Activated CD4-positive, CD25-positive, alpha-beta regulatory T cell treated with anti-CD3 and anti-CD28 coated beads, Interleukin-2, amount 50 U/mL, for 72 hours (primary cell): Measurements from ENCODE around the gene SIRT4.
"Not testable (repeated sequence)": the region's sequence is repeated elsewhere in the genome, so short reads cannot be mapped to it uniquely, and the experiment has no call there.

Experiments
- DNase-seq: peaks from one replicate; pipeline ENCODE4 v3.0.0; 2021

Gene SIRT4, protein sequence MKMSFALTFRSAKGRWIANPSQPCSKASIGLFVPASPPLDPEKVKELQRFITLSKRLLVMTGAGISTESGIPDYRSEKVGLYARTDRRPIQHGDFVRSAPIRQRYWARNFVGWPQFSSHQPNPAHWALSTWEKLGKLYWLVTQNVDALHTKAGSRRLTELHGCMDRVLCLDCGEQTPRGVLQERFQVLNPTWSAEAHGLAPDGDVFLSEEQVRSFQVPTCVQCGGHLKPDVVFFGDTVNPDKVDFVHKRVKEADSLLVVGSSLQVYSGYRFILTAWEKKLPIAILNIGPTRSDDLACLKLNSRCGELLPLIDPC

DNA sequence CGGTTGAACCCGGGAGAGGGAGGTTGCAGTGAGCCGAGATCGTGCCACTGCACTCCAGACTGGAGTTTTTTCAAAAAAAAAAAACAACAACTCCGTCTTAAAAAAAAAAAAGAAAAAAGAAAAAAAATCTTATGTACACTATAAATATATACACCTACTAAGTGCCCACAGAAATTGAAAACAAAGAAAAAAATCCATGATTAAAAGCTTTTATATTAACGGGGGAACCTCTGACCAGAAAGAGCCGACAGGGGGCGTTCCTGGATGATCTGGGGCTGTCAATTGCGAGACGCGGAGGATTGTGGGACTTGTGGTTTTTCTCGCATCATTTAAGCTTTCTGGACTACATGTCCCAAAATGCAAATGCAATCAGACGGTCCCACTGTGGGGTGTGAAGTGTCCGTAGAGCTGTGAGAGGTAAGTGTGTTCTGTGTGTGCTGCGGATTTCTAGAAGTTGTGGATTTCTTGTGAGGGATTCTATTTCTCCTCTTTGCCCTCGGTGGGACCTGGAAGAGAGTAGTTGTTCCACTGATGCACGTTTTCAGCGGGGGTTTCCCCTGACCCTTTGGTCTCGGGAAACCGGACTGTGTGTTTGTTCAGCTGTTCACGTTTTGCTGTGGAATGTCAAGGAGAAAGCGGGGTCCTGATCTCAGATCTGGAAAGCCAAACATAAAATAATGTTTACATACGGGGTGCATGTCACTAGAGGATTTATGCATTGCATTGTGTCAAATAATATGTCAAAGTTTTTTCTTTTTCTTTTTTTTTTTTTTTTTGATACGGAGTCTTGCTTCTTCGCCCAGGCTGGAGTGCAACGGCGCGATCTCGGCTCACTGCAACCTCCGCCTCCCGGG, at the start of gene SIRT4:
SIRT4 (plus strand) TSS at position 360 of the 854 bp plus-strand sequence. CDS start 1,241 bp downstream, outside the sequence.
- DNase-seq, result peak; percentile 80

DNA sequence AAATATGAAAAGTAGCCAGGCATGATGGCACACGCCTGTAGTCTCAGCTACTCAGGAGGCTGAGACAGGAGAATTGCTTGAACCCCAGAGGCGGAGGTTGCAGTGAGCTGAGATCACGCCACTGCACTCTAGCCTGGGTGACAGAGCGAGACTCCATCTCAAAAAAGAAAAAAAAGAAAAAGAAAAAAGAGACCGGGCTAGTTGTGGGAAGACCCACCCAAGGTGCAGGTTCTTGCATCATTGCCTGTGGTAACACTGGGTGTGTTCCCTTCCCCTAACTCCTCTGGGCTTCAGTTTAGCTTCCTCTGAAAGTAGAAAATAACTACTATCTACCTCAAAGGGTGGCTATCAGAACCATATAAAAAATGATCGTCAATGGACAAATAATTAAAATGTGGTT, 48.8 kb upstream of the SIRT4 start:
- not testable (repeated sequence) for DNase-seq

DNA sequence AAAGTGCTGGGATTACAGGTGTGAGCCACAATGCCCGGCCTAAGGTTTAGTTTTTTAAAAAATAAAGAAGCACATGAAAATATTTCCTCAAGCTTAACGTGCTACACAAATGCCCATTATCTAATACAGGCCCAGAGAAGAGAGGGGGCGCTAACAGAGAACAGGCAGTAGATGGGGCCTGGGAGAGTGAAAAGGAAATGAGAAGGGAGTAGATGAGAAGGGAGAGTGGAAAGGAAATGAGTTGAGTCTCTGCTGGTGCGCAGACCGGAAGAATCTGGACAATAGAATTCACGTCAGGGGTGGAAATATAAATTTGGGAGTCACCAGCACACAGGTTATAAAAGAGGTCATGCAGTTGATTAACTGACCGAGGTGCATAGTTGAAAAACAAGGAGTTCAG, 47.3 kb upstream of the SIRT4 start:
- no peak for DNase-seq

DNA sequence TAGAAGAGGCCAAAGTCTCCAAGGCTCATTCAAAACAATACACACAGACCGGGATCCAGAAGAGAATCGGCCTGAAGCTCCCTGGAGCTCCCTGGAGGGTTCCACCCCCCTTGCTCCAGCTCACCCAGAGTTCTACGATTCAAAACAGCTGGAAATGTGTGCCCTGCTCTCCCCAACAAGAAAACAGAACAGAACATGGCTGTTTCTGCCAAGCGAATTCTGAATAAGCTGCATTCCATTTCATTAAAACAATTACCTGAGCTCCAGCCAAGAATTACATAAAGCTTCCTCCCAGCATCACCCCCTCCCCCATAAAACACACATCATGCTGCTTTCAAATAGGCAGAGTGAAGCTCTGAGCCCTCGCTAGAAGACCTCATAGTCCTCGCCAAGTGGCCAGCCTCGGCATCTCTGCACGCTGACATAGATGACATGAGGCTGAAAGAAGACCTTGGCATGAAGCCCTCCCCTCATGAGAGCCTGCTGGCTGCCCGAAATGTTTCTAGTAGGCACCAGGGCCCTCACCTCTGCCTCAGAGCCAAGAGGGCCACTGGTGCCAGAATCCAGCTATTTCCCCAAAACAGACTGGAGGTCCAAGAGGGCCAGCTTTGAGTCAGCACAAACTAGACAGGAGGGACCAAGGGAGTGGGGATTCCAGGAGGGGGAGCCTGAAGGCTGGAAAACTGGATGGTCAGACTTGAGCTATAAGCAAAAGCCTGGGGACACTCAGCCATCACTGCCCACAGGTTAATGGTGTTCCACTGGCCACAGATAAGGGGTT, 44.9 kb upstream of the SIRT4 start:
- DNase-seq, result no peak

DNA sequence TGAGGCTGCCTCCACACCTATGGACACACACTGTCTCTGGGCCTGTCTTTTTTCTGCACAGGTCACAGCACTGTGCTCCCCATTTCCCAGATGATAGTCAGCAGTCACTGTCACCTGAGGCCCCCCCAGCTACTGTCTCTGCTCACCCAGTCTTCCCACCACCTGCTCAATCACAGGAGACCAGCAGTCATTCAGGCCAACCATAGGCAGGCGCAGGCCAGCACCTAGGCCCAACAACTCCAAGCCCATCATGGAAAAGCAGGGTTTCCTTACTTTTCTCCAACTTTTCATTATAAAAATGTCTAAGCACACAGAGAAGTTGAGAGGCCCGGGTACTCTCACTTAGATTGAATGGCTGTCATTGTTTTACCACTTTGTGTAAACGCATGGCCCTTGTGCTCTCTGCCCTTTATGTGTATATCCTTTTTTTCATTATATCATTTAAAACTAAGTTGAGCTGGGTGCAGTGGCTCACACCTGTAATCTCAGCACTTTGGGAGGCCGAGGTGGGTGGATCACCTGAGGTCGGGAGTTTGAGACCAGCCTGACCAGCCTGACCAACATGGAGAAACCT, 43.7 kb upstream of the SIRT4 start:
- no peak for DNase-seq

DNA sequence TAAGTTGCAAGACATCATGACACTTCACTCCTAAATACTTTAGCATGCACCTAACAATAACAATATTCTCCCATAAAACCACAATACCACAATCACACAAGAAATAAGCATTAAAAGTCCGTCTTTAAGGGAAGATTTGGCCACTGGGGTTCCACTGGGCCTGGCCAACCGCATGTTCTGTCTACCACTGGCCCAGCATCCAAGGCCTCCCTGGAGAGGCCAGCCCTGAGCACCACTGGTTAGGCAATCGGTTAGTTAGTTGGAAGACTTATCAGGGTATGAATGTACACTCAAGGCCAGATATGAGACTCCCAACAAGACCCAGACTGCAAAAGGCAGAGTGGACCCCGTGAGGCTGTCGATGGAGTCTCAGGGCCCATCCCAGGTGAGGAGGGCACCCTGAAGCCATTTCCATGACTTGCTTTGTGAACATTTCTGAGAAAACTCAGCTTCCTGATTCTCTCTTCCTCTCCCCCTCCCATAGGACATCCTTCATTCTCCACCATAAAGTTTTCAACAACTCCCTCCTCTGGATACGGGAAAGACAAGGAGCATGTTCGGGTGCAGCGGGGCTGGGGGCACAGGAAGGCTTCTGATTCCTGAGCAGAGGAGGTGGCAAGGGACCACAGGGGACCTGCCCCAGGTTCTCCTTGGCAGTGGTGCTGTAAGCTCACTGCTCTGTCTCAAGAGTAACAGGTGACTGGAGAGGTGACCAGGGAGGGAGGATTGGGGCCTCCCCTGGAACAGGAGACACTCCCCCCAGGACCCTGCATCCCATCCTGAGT, 42.5 kb upstream of the SIRT4 start:
- no peak for DNase-seq

DNA sequence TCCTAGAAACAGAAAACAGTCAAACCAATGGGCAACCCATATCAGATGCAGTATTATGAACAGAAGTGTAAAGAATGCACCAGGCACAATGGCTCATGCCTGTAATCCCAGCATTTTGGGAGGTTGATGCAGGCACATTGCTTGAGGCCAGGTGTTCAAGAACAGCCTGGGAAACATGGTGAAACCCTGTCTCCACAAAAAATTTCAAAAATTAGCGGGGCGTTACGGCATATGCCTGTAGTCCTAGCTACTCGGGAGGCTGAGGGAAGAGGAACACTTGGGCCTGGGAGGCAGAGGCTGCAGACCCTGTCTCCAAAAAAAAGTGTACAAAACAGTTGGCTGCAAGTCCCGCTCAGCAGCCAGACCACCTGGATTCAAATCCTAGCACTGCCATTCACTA, 41.5 kb upstream of the SIRT4 start:
- no peak for DNase-seq

DNA sequence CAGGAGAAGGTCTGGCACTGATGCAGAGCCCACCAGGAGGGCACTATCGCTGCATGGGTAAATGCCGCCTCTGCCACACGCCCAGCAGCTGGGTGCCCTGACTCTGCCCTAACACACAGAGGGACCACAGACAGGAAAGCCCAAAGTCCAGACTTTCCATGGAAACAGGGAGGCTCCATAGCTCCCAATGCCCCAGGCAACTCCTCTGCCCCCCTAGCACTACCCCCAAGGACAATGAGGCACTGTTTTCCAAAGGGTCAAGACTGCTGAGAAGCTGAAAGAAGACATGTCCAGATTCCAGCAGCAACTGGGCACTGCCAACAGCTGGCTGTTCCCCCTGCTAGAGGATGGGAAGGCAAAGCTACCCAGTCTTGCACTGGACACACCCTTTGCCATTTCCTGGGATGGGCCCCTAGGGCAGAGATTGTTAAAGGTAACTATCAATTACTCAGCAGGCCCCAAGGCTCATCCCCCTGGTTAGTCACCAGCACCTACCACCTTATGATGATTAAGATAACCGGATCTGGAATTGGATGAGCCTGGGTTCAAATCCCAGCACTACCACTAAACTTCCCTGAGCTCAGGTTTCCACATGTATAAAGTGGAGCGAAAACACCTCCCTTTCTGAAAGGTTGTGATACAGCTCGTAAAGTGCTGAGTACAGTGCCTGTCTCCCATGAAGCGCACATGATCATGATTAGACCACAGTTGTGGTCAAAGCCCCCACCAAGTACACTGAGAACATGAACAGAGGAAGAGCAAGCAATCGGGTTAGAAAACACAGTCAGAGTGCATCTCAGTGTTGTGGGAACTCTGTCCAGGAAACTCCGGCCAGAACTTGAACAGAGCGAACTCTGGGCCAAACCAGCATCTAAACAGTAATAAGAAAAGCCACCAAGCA, 39.9 kb upstream of the SIRT4 start:
- no peak for DNase-seq

DNA sequence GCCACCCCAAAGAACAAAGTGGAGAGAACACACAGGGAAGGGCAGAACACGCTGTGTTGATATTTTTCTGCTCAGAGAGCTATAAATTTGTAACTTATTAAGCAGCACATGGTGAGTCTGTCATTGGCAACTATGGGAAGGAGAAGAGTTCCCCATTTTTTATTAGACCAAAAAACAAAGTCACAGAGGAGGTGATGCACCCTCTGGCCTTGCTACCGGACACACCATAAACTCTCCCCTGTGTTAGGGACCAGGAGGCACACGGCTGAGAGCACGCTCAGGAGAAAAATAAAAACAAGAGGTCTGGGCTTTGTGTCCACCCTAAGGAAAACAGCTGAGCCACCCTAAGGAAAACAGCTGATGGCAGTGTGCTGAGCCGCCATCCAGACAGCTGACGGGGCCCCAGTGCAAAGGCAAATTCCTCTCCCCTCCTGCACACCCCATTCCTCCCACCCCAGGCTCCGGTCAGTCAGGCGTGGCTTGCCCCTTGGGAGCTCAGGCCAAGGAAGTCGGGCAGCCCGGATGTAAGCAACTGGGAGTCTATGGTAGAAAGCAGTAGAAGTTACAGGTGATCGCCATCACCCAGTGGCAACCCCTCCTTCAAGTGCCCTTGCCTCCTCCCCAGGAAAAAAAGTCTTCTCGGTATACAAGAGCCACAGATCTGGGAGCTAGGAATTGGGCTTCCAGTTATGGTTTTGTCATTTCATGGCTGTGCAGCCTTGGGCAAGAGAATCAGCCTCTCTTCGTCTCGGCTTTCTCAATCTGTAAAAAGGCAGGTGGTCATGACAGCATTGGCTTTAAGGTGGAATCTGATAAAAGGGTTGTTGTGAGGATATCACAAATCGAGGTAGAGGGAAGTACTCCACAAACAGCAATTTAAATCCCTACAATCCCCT, 39.0 kb upstream of the SIRT4 start:
- no peak for DNase-seq

DNA sequence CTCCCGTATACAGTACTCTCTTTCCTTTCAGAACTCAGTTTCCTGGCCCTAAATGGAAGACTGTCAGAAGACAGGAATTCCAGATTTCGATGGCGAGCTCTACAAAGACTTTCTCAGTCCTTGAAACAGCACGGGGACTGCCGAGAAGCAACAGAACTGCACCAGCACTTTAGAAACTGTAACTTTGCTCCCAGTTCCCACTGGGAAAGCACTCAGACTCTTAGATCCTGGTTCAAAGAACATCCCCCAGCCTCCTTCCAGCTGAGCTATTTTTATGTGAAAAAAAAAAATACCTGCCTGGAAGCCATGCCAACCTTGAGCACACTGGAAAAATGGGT, 38.4 kb upstream of the SIRT4 start:
- DNase-seq, result no peak

DNA sequence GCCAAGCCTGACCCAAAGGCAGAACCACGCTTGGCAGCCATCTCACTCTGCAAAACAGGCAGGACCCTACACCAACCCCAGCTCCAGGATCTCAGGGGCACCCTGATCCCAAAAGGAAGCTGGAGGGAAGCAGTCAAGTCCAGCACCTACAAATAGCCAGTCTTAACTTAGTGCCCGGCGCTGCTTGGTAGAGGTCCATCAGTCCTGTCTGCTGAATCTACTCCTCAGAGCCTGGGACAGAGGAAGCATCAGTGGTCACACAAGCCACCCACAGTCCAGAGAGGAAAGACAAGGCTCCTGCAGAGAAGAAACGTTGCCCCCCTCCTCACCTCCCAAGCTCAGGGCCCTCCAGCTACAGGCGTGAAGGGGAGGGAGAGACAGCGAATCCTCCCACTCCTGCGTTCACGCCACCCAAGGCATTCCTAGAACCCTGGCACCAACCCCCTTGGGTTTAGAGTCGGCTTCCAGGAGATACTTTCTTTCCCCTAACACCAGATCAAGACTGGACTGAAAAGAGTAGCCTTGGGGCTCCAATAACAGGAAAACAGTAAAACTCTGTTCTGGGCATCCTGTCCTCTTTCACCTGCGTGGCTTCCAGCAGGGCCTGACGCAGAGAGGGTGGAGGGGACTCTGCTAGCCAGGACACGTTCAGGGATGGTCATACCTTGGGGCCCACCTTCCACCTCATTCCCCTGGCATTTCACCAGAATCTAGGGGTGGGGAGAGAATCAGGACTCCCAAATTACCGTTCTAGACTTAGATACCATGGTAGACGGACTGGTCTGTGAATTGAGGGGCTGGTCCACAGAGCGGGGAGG, 37.8 kb upstream of the SIRT4 start:
- DNase-seq, result no peak

DNA sequence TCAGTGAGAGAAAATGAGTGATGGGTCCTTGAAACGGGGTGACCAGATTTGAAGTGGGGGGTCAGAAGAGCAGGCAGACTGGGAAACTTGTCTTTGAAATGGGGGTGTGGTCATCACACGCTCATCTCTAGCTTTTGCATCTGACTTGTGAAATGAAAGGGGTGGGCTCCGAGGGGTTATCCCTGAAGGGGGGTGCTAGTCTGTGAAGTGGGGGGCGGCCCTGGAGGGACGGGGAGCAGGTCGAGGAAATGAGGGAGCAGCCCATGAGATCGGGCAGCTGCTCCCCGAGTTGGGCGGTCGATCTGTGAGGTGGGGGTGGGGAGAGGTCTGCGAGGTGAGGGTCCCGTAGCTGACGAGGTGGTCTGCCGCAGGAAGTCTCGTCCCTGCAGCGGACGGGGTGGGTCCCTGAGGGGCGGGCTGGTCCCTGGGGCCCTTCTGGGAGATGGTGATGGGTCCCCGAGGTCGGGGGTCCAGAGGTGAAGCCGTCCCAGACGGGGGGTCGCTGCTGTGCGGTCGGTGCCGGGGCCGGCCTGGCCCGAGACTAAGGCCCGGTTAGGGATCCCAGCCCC, 37.1 kb upstream of the SIRT4 start:
- no peak for DNase-seq

DNA sequence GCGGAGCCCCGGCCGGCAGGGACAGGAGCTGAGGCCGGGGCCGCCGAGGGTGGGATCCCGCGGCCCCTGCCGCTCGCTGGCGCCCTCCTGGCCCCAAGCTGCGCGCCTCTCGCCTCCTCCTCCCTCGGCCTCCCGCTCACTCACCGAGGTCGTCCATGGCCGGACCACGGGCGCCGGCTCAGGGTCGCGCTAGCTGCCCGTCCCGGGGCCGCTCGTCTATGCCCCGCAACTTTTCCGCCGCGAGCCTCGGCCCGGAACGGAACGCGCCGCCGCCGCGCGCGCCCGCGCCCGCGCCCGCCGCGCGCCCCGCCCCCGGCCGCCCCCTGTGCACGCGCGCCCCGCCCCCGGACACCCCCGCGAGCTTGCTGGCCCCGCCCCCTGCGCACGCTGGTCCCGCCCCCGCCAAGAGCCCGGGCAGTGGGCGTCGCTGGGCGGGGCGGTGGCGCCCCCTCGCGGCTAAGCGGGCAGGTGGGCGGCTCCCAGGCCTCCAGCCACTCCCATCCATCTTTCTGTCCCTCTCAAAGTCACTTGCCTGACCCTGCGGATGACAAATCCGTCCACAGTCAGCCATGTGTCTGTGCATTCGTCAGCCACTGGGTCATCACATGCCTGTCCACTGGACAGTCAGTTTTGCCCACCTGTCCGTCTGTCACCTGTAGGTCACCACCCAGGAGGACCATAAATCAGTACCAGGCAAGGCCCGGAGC, 36.5 kb upstream of the SIRT4 start, which contains the start of gene PXN:
PXN (minus strand) TSS at position 258 of the 707 bp plus-strand sequence; CDS start at position 157, 101 bp downstream.
- DNase-seq, result peak; percentile 94

DNA sequence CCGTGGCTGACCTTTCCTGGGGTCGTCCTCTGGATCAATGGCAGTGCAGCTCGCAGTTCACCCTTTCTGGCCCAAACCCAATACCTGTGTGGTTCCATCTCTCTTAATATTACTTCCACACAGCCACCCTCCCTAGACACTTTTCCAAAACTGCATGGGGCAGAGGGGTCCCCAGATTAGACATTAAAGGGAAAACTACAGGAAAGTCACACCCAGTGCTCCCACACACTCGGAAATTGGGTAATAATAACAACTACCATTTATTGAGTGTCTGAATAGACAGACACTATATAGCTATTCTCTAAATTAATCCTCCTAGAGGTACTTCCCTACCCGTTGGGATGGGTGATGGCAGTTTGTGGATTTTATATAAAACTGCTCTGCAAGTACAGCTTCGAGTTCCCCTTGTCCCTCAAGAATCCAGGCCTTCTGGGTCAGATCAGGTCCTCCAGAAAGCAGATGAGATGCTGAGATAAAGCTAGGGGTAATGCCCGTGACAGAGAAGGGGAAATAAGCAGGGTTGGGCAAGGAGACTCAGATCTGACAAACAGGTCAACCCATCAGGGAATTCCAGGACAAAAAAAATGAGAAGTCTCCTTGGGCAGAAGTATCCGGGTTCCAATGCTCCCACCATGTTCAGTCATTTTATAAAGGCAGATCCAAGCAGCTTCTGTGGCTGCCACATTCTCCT, 35.8 kb upstream of the SIRT4 start:
- DNase-seq, result no peak

DNA sequence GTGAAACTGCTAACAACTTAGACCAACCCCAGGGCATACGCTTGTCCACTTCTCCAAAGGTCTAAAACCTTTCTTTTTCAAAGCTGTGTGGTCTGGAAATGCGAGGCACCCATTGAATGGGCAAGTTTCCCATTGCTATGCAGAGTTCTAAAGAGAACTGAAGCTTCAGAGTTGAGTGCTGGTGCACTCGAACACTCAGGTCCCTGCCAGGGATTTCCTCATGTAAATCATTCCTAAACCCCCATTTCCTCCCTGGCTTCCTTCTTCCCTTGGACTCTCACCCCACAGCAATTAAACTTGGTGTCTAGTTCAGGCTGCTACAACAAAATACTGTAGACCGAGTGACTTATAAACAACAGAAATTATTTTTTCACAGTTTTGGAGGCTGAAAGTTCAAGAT, 34.4 kb upstream of the SIRT4 start:
- no peak for DNase-seq

DNA sequence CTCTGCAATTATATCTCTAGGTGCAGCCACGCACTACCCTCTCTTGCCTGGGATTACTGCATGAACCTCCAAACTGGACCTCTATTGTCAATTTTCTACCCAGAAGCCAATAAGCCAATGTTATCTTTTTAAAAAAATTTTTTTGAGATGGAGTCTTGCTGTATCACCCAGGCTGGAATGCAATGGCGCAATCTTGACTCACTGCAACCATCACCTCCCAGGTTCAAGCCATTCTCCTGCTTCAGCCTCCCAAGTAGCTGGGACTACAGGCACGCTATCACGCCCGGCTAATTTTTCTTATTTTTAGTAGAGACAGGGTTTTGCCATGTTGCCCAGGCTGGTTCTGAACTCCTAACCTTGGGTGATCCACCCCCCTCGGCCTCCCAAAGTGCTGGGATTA, 25.4 kb upstream of the SIRT4 start:
- no peak for DNase-seq
